Lower lobe of right lung (tissue), 2 donors: ENCODE data around the gene MTOR. TPM values are rescaled to one million over a fixed set of nuclear protein-coding genes. Genes with fewer than 3 reads are reported as not detected.
"Not testable (repeated sequence)": the region's sequence is repeated elsewhere in the genome, so short reads cannot be mapped to it uniquely, and the experiment has no call there.

Experiments used
- ATAC-seq, 2 donors: fragments of 200-7000 bp; cut with Tn5 transposase; one replicate each; pipeline ENCODE4 v1.9.1; 2020 to 2022; ENCODE audit warnings: mild to moderate bottlenecking in 2 of 2, moderate library complexity in 2 of 2
- DNase-seq: peaks from one replicate; pipeline ENCODE4 v3.0.0-alpha.2; 2020
- H3K27ac ChIP-seq: fragments of 200-600 bp; one replicate; pipeline ENCODE4 v1.8.0; 2022
- H3K27me3 ChIP-seq: fragments of 200-600 bp; one replicate; pipeline ENCODE4 v1.8.0; 2022; ENCODE audit warnings: low read depth
- H3K36me3 ChIP-seq: fragments of 200-600 bp; one replicate; pipeline ENCODE4 v1.8.0; 2022; ENCODE audit warnings: mild to moderate bottlenecking
- H3K4me1 ChIP-seq: fragments of 200-600 bp; one replicate; pipeline ENCODE4 v1.8.0; 2022
- H3K4me3 ChIP-seq: fragments of 200-600 bp; one replicate; pipeline ENCODE4 v1.8.0; 2022; ENCODE audit warnings: mild to moderate bottlenecking
- H3K9me3 ChIP-seq: fragments of 200-600 bp; one replicate; pipeline ENCODE4 v1.8.0; 2022
- intact Hi-C: fragments of 100-400 bp; cut with DNase I; formaldehyde crosslinking; loops from one replicate; pipeline ENCODE4 v1.11.0; 2022
- total RNA-seq: library from RNA; stranded (reverse); fragmentation: NEBNext Ultra II Directional; extraction: Animal tissue kit (Norgen Biotek cat#: 25700); gene quantifications from one replicate; pipeline ENCODE4 v1.2.1, GENCODE V29; 2021
- TF ChIP-seq, protein P1 (sequence below): fragments of 200-600 bp; IDR thresholded peaks from one replicate; pipeline ENCODE4 v1.8.0; 2022; ENCODE audit warnings: antibody characterized with exemption, mild to moderate bottlenecking
- donor health status: DM: no; HTN: yes; CAD: no; lungs with severe emphysema.

MTOR gene
- total RNA-seq, 1 donor from 2014 or later: 33.7 TPM

DNA sequence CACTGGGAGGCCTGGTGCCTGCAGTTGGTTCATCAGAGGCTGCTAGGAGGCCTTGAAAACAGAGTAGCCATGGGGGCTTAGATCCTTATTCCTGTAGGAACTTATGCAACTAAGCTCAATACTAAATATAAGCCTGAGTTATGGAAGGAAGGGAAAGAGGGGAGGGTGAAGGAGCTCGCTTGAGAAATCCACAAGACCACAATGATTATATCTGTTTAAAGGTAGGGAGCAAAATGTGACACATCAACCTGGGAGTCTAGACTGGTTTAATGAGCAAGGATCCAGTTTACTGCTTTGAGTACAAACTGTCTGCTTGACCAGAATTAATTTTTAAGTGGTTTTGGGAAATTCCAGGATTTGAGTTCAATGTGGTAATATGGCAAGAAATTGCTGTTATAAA lies 93.6 kb downstream of the MTOR start:
- DNase-seq (no peak), ATAC-seq (no peak)
- Histone ChIP-seq H3K36me3 (no peaks in the 10 kb centered on the region), H3K9me3 (no peaks in the 10 kb centered on the region), H3K4me3 (no peak overlapping the region), H3K4me1 (no peaks in the 10 kb centered on the region), H3K27ac (no peak overlapping the region), H3K27me3 (no peaks in the 10 kb centered on the region)
- intact Hi-C loops: no loop called here
- TF ChIP-seq, protein P1, sequence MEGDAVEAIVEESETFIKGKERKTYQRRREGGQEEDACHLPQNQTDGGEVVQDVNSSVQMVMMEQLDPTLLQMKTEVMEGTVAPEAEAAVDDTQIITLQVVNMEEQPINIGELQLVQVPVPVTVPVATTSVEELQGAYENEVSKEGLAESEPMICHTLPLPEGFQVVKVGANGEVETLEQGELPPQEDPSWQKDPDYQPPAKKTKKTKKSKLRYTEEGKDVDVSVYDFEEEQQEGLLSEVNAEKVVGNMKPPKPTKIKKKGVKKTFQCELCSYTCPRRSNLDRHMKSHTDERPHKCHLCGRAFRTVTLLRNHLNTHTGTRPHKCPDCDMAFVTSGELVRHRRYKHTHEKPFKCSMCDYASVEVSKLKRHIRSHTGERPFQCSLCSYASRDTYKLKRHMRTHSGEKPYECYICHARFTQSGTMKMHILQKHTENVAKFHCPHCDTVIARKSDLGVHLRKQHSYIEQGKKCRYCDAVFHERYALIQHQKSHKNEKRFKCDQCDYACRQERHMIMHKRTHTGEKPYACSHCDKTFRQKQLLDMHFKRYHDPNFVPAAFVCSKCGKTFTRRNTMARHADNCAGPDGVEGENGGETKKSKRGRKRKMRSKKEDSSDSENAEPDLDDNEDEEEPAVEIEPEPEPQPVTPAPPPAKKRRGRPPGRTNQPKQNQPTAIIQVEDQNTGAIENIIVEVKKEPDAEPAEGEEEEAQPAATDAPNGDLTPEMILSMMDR: no peak

DNA sequence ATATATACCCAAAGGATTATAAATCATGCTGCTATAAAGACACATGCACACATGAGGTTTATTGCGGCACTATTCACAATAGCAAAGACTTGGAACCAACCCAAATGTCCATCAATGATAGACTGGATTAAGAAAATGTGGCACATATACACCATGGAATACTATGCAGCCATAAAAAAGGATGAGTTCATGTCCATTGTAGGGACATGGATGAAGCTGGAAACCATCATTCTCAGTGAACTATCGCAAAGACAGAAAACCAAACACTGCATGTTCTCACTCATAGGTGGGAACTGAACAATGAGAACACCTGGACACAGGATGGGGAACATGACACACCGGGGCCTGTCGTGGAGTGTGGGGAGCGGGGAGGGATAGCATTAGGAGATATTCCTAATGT lies 95.6 kb downstream of the MTOR start:
- ATAC-seq, H3K4me3 ChIP-seq, H3K36me3 ChIP-seq, H3K27me3 ChIP-seq, H3K4me1 ChIP-seq, H3K9me3 ChIP-seq, intact Hi-C loops, DNase-seq, H3K27ac ChIP-seq: not testable (repeated sequence)

DNA sequence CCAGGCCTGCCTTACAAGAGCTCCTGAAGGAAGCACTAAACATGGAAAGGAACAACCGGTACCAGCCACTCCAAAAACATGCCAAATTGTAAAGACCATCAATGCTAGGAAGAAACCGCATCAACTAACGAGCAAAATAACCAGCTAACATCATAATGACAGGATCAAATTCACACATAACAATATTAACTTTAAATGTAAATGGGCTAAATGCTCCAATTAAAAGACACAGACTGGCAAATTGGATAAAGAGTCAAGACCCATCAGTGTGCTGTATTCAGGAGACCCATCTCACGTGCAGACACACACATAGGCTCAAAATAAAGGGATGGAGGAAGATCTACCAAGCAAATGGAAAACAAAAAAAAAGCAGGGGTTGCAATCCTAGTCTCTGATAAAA lies 99.6 kb downstream of the MTOR start:
- ATAC-seq, intact Hi-C loops: not testable (repeated sequence)

DNA sequence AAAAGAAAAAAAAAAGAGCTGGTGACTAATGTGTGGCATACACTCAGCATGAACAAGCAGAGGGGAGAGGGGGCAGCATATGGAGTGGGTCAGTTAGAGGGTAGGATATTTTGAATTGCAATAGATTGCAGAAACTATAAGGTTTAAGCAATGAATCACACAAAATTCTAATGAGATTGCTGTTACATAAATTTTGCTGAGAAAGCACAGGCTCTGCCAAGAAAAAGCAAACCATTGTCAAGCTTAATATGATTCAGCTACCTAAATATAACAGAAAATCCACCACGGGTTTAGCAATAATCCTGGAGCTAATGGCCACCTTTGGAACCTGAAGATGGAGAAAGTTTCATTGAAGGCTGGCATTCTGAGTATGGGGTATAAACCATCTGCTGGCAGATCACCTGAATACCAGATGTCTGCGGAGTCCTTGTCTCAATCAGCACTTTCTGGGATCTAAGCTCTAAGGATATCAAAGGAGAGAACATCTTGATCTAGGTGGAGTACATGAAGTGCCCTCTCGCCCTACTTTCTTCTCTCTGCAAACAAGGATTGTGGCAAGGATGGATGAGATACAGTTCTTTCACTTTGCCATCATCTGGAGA lies 103.5 kb downstream of the MTOR start:
- H3K4me3 ChIP-seq: no peak overlapping the region
- ATAC-seq: no peak

More for the DNA sequence above, 99.6 kb downstream of the MTOR start:
- not testable (repeated sequence) for H3K4me1 ChIP-seq, H3K27ac ChIP-seq, H3K27me3 ChIP-seq, H3K9me3 ChIP-seq, DNase-seq, H3K4me3 ChIP-seq, H3K36me3 ChIP-seq

DNA sequence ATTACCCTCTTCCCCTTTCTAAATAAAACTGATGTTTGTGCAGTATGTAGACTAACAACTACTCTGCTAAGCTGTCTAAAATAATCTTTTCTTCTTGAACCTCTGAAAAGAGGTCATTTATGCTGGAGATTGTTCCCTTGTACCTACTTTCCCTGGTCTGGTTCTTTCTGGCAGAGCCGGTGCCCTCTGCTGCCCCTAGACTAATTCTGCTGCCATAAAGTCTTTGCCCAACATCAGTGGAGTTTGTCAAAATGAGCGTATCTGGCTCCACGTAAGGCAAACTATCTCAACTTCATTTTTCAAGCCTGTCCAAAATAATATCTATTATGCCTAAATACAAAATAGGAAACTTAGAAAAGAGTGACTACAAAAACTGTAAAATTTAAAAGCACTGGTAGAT lies 104.1 kb downstream of the MTOR start:
- no peak overlapping the region for H3K4me3 ChIP-seq
- intact Hi-C loops: no loop called here
- H3K36me3 ChIP-seq: peaks cover 44% of the 10 kb centered on the region
- no peak for ATAC-seq
- no peaks in the 10 kb centered on the region for H3K9me3 ChIP-seq
- DNase-seq: no peak
- H3K27ac ChIP-seq: peak overlapping the region; percentile 32
- no peaks in the 10 kb centered on the region for H3K4me1 ChIP-seq
- TF ChIP-seq, protein P1: no peak
- no peaks in the 10 kb centered on the region for H3K27me3 ChIP-seq

More for the DNA sequence above, 103.5 kb downstream of the MTOR start:
- no peaks in the 10 kb centered on the region for H3K9me3 ChIP-seq
- DNase-seq: no peak
- intact Hi-C loops: no loop called here
- H3K36me3 ChIP-seq: peaks cover 41% of the 10 kb centered on the region
- no peaks in the 10 kb centered on the region for H3K27me3 ChIP-seq
- TF ChIP-seq, protein P1: no peak
- peak overlapping the region; percentile 32 for H3K27ac ChIP-seq
- no peaks in the 10 kb centered on the region for H3K4me1 ChIP-seq

DNA sequence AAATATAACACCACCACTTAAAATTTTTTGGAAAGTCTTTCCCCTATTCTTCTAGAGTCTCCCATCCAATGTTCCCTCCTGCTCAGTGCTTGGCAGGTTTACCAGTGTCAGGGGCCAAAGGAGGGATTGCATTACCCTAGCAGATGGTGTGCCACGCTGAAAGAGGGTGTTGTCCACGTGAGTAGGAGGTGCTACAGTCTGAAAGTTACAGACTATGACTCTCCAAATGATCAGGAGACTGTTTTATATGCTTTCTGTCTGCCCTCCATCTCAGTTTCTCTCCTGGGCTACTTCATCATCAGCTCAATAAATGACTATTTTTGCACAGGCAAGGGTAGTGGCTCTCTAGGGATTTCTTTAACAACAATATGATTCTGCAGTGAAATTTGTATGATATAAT lies 104.5 kb downstream of the MTOR start:
- TF ChIP-seq, protein P1: no peak
- Histone ChIP-seq H3K4me1 (no peaks in the 10 kb centered on the region), H3K36me3 (peaks cover 44% of the 10 kb centered on the region), H3K27ac (peak overlapping the region; percentile 32), H3K27me3 (no peaks in the 10 kb centered on the region), H3K9me3 (no peaks in the 10 kb centered on the region), H3K4me3 (no peak overlapping the region)
- ATAC-seq (peak in 1 of 2 donors; percentile 42), DNase-seq (no peak)
- intact Hi-C loops: no loop called here

DNA sequence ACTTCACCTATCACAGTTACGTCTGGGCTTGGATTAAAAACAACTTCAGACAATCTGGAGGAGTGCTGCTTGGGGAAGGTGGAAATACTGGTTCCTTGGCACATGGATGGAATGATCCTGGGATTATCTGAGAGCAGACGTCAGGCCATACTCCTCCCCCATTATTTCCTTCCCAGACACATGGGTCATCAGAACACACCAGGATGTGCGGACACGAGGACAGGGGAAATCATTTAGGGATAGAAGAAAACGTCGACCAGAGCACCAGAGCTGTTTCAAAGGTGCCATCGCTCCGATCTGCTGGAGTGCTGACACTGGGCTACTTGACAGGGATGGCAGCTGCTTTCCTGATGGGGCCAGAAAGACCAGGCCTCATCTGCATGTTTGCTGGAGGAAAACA lies 105.0 kb downstream of the MTOR start:
- DNase-seq: no peak
- Histone ChIP-seq H3K9me3 (no peaks in the 10 kb centered on the region), H3K36me3 (peaks cover 45% of the 10 kb centered on the region), H3K27me3 (no peaks in the 10 kb centered on the region), H3K27ac (no peak overlapping the region), H3K4me1 (peaks cover 2% of the 10 kb centered on the region), H3K4me3 (no peak overlapping the region)
- no peak for ATAC-seq
- intact Hi-C loops: no loop called here
- TF ChIP-seq, protein P1: no peak
